ENCODE results near the gene GGPS1.

GRCh38 chr1:235391874-235392273 is 63.5 kb downstream of the GGPS1 start:
- TF ChIP-seq ESRRA (CRISPR knock-in tag; IDR thresholded peaks at IDR 0.05; ENCODE audit: borderline replicate concordance) (no peak), MAX (CRISPR knock-in tag; IDR thresholded peaks at IDR 0.05) (no peak), CTCF (IDR thresholded peaks at IDR 0.05) (no peak), ZNF281 (CRISPR knock-in tag; IDR thresholded peaks at IDR 0.05) (no peak), KAT7 (CRISPR knock-in tag; IDR thresholded peaks at IDR 0.05; ENCODE audit: borderline replicate concordance) (no peak), SP1 (CRISPR knock-in tag; conservative IDR thresholded peaks at IDR 0.05) (no peak)
